Uterus (tissue), 4 donors: Measurements from ENCODE around the gene AMH. TPM values are rescaled to one million over a fixed set of nuclear protein-coding genes. Genes with fewer than 3 reads are reported as not detected.

Source experiments
- DNase-seq, 2 donors: peaks; one replicate each; pipeline ENCODE4 v3.0.0-alpha.2; 2019 to 2020
- H3K27ac ChIP-seq, 2 donors: fragments of 200-600 bp; sonication (generic); 1 replicate in 1 of 2; 2 replicates in 1 of 2; pipeline ENCODE4 v1.5.1; 2016 to 2018
- H3K27me3 ChIP-seq, 2 donors: fragments of 200-600 bp; sonication (generic); one replicate each; pipeline ENCODE4 v1.5.1; 2018 to 2019; ENCODE audit warnings: control low read depth in 1 of 2
- H3K36me3 ChIP-seq, 2 donors: fragments of 200-600 bp; sonication (generic); one replicate each; pipeline ENCODE4 v1.5.1; 2019; ENCODE audit warnings: control low read depth in 1 of 2
- H3K4me1 ChIP-seq, 2 donors: fragments of 200-600 bp; sonication (generic); one replicate each; pipeline ENCODE4 v1.5.1; 2018 to 2019; ENCODE audit warnings: control low read depth in 1 of 2
- H3K4me3 ChIP-seq, 2 donors: fragments of 200-600 bp; sonication (generic); 1 replicate in 1 of 2; 2 replicates in 1 of 2; pipeline ENCODE4 v1.5.1; 2018 to 2019; ENCODE audit warnings: mild to moderate bottlenecking in 1 of 2
- H3K9me3 ChIP-seq, 2 donors: fragments of 200-600 bp; sonication (generic); one replicate each; pipeline ENCODE4 v1.5.1; 2019; ENCODE audit warnings: control low read depth in 1 of 2
- POLR2A ChIP-seq, 2 donors: fragments of 450-650 bp; IDR thresholded peaks; one replicate each; pipeline ENCODE4 v1.6.1; 2016; ENCODE audit warnings: antibody characterized with exemption in 2 of 2, mild to moderate bottlenecking in 1 of 2, moderate library complexity in 1 of 2
- intact Hi-C: fragments of 100-400 bp; cut with DNase I; formaldehyde crosslinking; loops from one replicate; pipeline ENCODE4 v1.15.1; 2023; ENCODE audit warnings: low total_unique reads
- total RNA-seq, 4 donors: library from RNA; depleted of rRNA in 3 of 4; stranded (reverse); fragments of >200 nt in 3 of 4; gene quantifications; one replicate each; pipeline versions ENCODE4 v1.1.0 to v1.2.4, GENCODE V29; 2014 to 2023
- TF ChIP-seq, protein P1 (sequence below), 4 experiments: fragments of 200-600 bp in 2 of 4; fragments of 450-650 bp in 2 of 4; sonication (generic) in 2 of 4; IDR thresholded peaks; one replicate each; pipeline ENCODE4 v1.5.1; 2016 to 2019; ENCODE audit warnings: antibody characterized with exemption in 4 of 4, mild to moderate bottlenecking in 2 of 4, moderate library complexity in 1 of 4
- donor health status: DM: yes; HTN: yes; CAD: no.

AMH gene
- total RNA-seq, 4 donors from 2014 or later = 0.35 to 3.5 TPM; not detected in 2

DNA sequence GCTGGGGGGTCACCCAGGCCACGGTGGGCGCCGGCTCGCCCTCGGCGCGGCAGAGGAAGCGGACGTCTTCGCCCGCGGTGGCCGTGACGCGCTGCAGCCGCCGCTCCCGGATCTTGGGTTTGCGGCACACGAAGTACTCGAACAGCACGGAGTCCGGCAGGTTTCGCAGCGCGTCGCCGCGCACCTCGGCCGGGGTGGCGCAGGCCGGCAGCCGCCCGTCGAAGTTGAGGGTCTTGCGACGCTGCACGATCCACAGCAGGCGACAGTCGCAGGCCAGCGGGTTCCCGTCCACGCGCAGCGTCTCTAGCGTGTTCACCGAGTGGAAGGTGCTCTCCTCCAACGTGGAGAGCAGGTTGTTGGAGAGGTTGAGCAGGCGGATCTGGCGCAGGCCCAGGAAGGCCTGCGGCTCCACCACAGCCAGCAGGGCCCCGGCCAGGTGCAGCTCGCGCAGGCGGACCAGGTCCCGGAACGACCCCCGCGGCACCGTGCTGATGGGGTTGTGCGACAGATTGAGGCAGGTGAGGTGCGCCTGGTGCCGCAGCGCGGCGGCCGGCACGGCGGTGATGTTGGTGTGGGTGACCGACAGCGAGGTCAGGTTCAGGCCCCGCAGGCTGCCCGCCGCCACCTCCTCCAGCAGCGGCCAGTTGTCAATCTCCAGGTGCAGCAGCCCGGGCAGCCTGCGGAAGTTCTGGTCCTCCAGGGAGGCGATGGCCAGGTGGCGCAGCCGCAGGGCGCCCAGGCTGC, 41.5 kb downstream of the AMH start:
- DNase-seq = no peak
- no peak overlapping the region for H3K4me3 ChIP-seq
- H3K27ac ChIP-seq = no peak overlapping the region
- peaks cover 0 to 30% of the 10 kb centered on the region in 2 donors for H3K4me1 ChIP-seq
- H3K9me3 ChIP-seq = no peaks in the 10 kb centered on the region
- intact Hi-C loops = no loop called here
- H3K27me3 ChIP-seq = peaks cover 6 to 11% of the 10 kb centered on the region in 2 donors
- TF ChIP-seq, protein P1, sequence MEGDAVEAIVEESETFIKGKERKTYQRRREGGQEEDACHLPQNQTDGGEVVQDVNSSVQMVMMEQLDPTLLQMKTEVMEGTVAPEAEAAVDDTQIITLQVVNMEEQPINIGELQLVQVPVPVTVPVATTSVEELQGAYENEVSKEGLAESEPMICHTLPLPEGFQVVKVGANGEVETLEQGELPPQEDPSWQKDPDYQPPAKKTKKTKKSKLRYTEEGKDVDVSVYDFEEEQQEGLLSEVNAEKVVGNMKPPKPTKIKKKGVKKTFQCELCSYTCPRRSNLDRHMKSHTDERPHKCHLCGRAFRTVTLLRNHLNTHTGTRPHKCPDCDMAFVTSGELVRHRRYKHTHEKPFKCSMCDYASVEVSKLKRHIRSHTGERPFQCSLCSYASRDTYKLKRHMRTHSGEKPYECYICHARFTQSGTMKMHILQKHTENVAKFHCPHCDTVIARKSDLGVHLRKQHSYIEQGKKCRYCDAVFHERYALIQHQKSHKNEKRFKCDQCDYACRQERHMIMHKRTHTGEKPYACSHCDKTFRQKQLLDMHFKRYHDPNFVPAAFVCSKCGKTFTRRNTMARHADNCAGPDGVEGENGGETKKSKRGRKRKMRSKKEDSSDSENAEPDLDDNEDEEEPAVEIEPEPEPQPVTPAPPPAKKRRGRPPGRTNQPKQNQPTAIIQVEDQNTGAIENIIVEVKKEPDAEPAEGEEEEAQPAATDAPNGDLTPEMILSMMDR (IDR thresholded peaks at IDR 0.05) = no peak
- no peak for TF ChIP-seq POLR2A (IDR thresholded peaks at IDR 0.05)
- H3K36me3 ChIP-seq = no peaks in the 10 kb centered on the region

DNA sequence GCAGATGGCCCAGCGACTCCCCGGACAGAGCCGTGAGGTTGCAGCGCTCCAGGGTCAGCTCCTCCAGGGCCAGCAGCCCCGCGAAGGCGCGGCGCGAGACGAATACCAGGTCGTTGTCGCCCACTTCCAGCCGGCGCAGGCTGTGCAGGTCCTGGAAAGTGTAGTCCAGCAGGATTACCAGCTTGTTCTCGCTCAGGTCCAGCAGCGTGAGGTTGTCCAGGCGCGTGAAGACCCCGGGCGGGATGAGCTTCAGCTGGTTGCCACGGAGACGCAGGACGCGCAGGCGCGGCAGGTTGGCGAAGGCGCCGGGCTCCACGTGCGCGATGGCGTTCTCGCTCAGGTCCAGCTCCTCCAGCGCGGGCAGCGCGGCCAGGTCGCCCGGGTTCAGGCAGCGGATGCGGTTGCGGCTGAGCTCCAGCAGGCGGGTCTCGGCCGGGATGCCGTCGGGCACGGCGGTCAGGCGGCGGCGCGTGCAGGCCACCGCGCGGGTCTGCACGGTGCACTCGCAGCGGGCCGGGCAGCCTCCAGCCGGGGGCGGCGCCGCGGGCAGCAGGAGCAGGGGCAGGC, 42.1 kb downstream of the AMH start:
- Histone ChIP-seq H3K27ac (no peak overlapping the region), H3K27me3 (peaks cover 6 to 11% of the 10 kb centered on the region in 2 donors), H3K36me3 (no peaks in the 10 kb centered on the region), H3K4me3 (no peak overlapping the region), H3K9me3 (no peaks in the 10 kb centered on the region), H3K4me1 (peaks cover 0 to 30% of the 10 kb centered on the region in 2 donors)
- intact Hi-C loops = no loop called here
- DNase-seq = no peak
- no peak for TF ChIP-seq POLR2A (IDR thresholded peaks at IDR 0.05)
- TF ChIP-seq, protein P1 (IDR thresholded peaks at IDR 0.05) = no peak

DNA sequence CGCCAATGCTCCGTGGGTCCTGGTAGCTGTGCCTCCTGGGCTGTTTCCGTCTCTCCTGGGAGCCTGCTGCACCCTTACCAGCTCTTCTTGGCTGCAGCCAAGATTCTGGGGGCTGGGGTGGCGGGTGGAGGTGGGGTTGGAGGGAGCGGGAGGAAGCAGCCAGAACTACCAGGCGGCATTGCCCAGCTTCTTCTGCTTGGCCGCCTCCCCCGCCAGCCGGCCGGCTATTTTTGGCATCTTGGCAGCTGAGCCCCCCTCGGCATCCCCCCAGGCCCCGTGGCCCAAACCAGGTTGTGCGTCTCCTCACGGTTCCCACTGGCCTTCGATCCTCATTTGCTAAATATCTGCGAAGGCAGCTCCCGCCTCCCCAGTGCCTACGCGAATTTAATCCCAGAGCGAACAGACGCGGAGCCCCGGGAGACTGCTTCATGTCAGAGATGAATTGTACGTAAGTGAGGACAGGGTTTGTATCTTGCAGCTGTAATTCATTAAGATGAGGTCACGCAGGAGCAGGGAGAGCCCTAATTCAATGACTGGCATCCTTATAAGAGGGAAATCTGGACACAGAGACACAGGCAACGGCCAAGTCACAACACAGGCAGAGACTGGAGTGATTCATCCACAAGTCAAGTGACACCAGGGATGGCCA, 45.7 kb downstream of the AMH start:
- no peaks in the 10 kb centered on the region for H3K36me3 ChIP-seq
- H3K9me3 ChIP-seq = no peaks in the 10 kb centered on the region
- intact Hi-C loops = no loop called here
- peak overlapping the region; percentile 41 to 57 for H3K27ac ChIP-seq
- no peak for TF ChIP-seq POLR2A (IDR thresholded peaks at IDR 0.05)
- TF ChIP-seq, protein P1 (IDR thresholded peaks at IDR 0.05) = no peak
- no peak overlapping the region for H3K4me3 ChIP-seq
- peaks cover 0 to 30% of the 10 kb centered on the region in 2 donors for H3K4me1 ChIP-seq
- peak; percentile 61 to 70 for DNase-seq
- H3K27me3 ChIP-seq = peaks cover 0 to 7% of the 10 kb centered on the region in 2 donors

DNA sequence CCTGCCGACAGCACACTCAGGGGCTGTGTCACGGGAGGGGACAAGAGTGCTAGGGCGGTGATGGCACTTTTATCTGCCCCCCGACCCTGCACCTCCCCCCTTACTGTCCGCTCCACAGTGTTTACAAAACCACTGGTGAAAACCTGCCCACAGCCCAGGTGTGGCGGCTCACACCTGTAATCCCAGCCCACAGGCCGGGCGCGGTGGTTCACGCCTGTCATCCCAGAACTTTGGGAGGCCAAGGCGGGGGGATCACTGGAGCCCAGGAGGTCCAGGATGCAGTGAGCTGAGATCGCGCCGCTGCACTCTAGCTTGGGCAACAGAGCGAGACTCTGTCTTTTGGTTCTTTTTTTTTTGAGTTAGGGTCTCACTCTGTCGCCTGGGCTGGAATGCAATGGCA, 47.0 kb downstream of the AMH start:
- Histone ChIP-seq H3K36me3 (no peaks in the 10 kb centered on the region), H3K9me3 (no peaks in the 10 kb centered on the region), H3K27me3 (no peaks in the 10 kb centered on the region), H3K27ac (no peak overlapping the region), H3K4me1 (peaks cover 0 to 22% of the 10 kb centered on the region in 2 donors), H3K4me3 (no peak overlapping the region)
- no peak for TF ChIP-seq POLR2A (IDR thresholded peaks at IDR 0.05)
- TF ChIP-seq, protein P1 (IDR thresholded peaks at IDR 0.05) = no peak
- intact Hi-C loops = no loop called here
- DNase-seq = no peak

DNA sequence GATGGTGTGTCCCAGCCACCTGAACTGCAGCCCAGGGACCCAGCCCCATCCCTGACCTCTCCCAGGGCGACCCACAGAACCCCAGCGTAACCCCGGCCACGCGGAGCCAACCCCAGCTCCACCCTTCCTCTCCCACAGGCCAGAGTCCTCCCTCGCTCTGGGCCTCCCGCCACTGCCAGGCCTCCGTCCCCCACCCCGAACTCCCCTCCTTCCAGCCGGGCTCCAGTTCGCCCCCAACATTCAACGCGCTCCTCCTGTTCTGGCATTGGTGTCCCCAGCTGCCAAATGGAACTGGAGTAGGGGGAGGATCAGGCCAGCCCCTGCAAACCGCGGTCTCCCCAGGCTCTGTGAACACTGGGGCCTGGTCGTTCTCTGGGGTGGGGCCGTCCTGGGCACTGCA, 51.4 kb downstream of the AMH start:
- Histone ChIP-seq H3K9me3 (no peaks in the 10 kb centered on the region), H3K4me1 (peaks cover 0 to under 1% of the 10 kb centered on the region in 2 donors), H3K36me3 (no peaks in the 10 kb centered on the region), H3K27me3 (peaks cover 0 to 6% of the 10 kb centered on the region in 2 donors), H3K27ac (no peak overlapping the region), H3K4me3 (no peak overlapping the region)
- no peak for DNase-seq
- intact Hi-C loops = no loop called here
- TF ChIP-seq, protein P1 (IDR thresholded peaks at IDR 0.05) = no peak
- no peak for TF ChIP-seq POLR2A (IDR thresholded peaks at IDR 0.05)
